Body of pancreas (tissue), 4 donors: Measurements from ENCODE around the gene TDP2. TPM values are rescaled to one million over a fixed set of nuclear protein-coding genes. Genes with fewer than 3 reads are reported as not detected.

ENCODE experiments used
- ATAC-seq: fragments of 150-250 bp; one replicate; pipeline ENCODE4 v1.9.1; 2016
- DNase-seq, 4 donors: peaks; one replicate each; pipeline ENCODE4 v3.0.0-alpha.2; 2019
- H3K27ac ChIP-seq, 4 donors: fragments of 200-600 bp; sonication (generic); 1 replicate in 3 of 4; 2 replicates in 1 of 4; pipeline versions ENCODE4 v1.5.1 to v1.6.1; 2016 to 2019; ENCODE audit warnings: mild to moderate bottlenecking in 1 of 4, mixed read lengths in 1 of 4, moderate library complexity in 1 of 4
- H3K27me3 ChIP-seq, 2 donors: fragments of 200-600 bp; sonication (generic); one replicate each; pipeline ENCODE4 v1.6.0; 2016; ENCODE audit warnings: mild to moderate bottlenecking in 1 of 2
- H3K36me3 ChIP-seq, 2 donors: fragments of 200-600 bp; sonication (generic); replicated peaks in 1 of 2; 2 replicates each; pipeline ENCODE4 v1.5.1; 2016; ENCODE audit warnings: low read depth in 2 of 2; ENCODE audit not compliant: insufficient read depth in 1 of 2
- H3K4me1 ChIP-seq: fragments of 200-600 bp; sonication (generic); one replicate; pipeline ENCODE4 v1.6.0; 2016
- H3K4me3 ChIP-seq, 2 donors: fragments of 200-600 bp; sonication (generic); 1 replicate in 1 of 2; 2 replicates in 1 of 2; pipeline ENCODE4 v1.5.1; 2016 to 2019
- H3K9me3 ChIP-seq, 3 donors: fragments of 200-600 bp; sonication (generic); 1 replicate in 2 of 3; 2 replicates in 1 of 3; pipeline ENCODE4 v1.5.1; 2016
- POLR2A ChIP-seq, 3 donors: fragments of 450-650 bp; IDR thresholded peaks; one replicate each; pipeline ENCODE4 v1.6.1; 2016; ENCODE audit warnings: antibody characterized with exemption in 3 of 3, mild to moderate bottlenecking in 2 of 3
- WGBS, 2 donors: methylation state at CpG; one replicate each; pipeline ENCODE4 v1.1.5; 2017; 5-methylcytosine and 5-hydroxymethylcytosine counted together
- intact Hi-C: fragments of 100-400 bp; cut with DNase I; formaldehyde crosslinking; loops from one replicate; pipeline ENCODE4 v1.15.1; 2023
- total RNA-seq, 2 donors: library from RNA; depleted of rRNA; stranded (reverse); fragments of >200 nt; gene quantifications; one replicate each; pipeline ENCODE4 v1.1.0, GENCODE V29; 2016
- TF ChIP-seq, protein P1 (sequence below), 7 experiments: fragments of 450-650 bp in 4 of 7; fragments of 200-600 bp in 3 of 7; sonication (generic) in 3 of 7; IDR thresholded peaks; one replicate each; pipeline ENCODE4 v1.5.1; 2016 to 2019; ENCODE audit warnings: antibody characterized with exemption in 7 of 7

The TDP2 gene
- total RNA-seq, 2 donors from 2014 or later = 21.0 to 25.1 TPM

DNA sequence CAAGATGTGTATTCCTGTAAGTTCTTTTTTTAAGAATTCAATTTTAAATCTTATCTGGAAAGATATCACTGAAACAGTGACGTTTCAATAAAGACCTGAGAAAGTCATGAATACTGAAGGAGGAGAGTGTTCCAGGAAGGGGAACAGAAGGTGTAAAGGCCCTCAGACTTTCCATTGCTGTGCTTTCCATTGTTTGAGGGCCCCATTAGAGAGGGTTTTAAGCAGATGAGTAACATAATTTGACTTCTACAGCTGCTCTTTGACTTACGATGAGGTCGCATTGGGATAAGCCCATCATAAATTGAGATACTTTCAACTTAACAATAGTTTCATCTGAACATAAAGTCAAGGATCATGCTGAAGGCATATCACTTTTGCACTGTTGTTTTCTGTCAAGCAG, 24.9 kb upstream of the TDP2 start:
- Histone ChIP-seq H3K4me1 (no peaks in the 10 kb centered on the region), H3K36me3 (peaks cover 0 to 2% of the 10 kb centered on the region in 2 donors), H3K27ac (no peak overlapping the region), H3K27me3 (no peaks in the 10 kb centered on the region), H3K9me3 (no peaks in the 10 kb centered on the region), H3K4me3 (no peak overlapping the region)
- TF ChIP-seq, protein P1, sequence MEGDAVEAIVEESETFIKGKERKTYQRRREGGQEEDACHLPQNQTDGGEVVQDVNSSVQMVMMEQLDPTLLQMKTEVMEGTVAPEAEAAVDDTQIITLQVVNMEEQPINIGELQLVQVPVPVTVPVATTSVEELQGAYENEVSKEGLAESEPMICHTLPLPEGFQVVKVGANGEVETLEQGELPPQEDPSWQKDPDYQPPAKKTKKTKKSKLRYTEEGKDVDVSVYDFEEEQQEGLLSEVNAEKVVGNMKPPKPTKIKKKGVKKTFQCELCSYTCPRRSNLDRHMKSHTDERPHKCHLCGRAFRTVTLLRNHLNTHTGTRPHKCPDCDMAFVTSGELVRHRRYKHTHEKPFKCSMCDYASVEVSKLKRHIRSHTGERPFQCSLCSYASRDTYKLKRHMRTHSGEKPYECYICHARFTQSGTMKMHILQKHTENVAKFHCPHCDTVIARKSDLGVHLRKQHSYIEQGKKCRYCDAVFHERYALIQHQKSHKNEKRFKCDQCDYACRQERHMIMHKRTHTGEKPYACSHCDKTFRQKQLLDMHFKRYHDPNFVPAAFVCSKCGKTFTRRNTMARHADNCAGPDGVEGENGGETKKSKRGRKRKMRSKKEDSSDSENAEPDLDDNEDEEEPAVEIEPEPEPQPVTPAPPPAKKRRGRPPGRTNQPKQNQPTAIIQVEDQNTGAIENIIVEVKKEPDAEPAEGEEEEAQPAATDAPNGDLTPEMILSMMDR (IDR thresholded peaks at IDR 0.05) = no peak
- TF ChIP-seq POLR2A (IDR thresholded peaks at IDR 0.05) = no peak
- ATAC-seq = no peak
- 76 to 81% methylated on average over 3 of the region's 3 CpGs for WGBS, 2 donors
- intact Hi-C loops = loop anchor here (5.0 kb wide), 1 partner anchor 104 kb away; no protein-coding TSS in a partner anchor
- DNase-seq = no peak

DNA sequence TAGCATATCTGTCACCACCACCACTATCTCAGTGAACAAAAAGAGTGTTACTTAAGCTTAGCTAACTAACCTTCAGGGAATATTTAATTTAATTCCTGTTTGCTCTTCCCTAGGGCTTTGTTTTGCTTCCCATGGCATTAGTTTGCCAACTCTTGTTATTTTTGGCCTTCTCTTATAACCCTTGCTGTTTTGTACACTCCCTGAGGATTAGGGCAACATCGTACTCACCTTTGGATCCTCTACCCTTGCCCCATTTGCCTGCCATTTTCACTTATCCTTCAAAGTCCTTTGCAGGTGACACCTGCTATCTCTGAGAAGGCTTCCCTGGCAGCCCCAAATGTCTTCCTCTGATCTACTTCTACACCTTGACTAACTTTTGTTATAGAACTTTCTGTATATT, 23.9 kb upstream of the TDP2 start:
- intact Hi-C loops = loop anchor here (5.0 kb wide), 1 partner anchor 103 kb away; no protein-coding TSS in a partner anchor
- Histone ChIP-seq H3K27ac (no peak overlapping the region), H3K36me3 (peaks cover 0 to 2% of the 10 kb centered on the region in 2 donors), H3K4me1 (no peaks in the 10 kb centered on the region), H3K4me3 (no peak overlapping the region), H3K27me3 (no peaks in the 10 kb centered on the region), H3K9me3 (no peaks in the 10 kb centered on the region)
- no peak for TF ChIP-seq POLR2A (IDR thresholded peaks at IDR 0.05)
- TF ChIP-seq, protein P1 (IDR thresholded peaks at IDR 0.05) = no peak
- no peak for ATAC-seq
- no peak for DNase-seq
- 21 to 43% methylated on average over 1 of the region's 1 CpG for WGBS, 2 donors

DNA sequence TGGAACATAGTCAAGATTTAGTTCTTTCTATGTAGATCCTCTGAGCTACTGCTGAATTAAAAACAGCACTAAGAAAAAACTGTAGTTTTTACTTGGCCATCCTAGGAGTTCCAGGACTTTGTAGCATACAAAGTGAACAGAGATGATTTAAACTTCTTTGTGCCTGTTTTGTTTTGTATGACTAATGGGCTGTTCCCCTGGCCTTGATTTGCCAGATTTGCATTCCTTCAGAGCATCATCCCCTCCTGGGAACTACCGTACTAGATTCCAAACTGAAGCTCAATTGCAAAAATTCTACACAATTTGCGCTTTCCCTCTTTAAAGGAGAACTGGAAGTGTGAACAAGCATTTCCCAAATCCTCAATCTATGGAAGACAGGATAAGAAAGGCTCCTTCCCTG, 23.3 kb upstream of the TDP2 start:
- peaks cover 0 to 2% of the 10 kb centered on the region in 2 donors for H3K36me3 ChIP-seq
- TF ChIP-seq POLR2A (IDR thresholded peaks at IDR 0.05) = no peak
- TF ChIP-seq, protein P1 (IDR thresholded peaks at IDR 0.05) = no peak
- no peak overlapping the region for H3K4me3 ChIP-seq
- no peak overlapping the region for H3K27ac ChIP-seq
- H3K27me3 ChIP-seq = no peaks in the 10 kb centered on the region
- intact Hi-C loops = loop anchor here (5.0 kb wide), 1 partner anchor 103 kb away; no protein-coding TSS in a partner anchor
- no peak for DNase-seq
- no peak for ATAC-seq
- 83 to 87% methylated on average over 2 of the region's 2 CpGs for WGBS, 2 donors
- no peaks in the 10 kb centered on the region for H3K9me3 ChIP-seq
- H3K4me1 ChIP-seq = no peaks in the 10 kb centered on the region

DNA sequence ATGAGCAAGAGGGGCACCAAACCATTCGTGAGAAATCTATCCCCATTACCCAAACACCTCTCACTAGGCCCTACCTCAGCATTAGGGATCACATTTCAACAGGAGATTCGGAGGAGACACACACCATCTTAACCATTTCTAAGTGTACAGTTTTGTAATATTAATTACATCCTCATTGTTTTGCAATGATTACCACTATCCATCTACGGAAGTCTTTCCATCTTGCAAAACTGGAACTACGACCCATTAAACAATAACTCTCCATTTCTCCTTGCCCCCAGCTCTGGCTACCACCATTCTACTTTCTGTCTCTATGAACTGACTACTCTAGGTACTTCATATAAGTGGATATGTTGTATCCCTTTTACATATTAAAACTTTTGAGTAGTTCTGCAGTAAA, 20.2 kb upstream of the TDP2 start:
- Histone ChIP-seq H3K4me1 (no peaks in the 10 kb centered on the region), H3K27ac (no peak overlapping the region), H3K9me3 (no peaks in the 10 kb centered on the region), H3K4me3 (no peak overlapping the region), H3K36me3 (peaks cover 0 to 2% of the 10 kb centered on the region in 2 donors), H3K27me3 (no peaks in the 10 kb centered on the region)
- ATAC-seq (no peak), DNase-seq (no peak)
- TF ChIP-seq, protein P1 (IDR thresholded peaks at IDR 0.05) = no peak
- no peak for TF ChIP-seq POLR2A (IDR thresholded peaks at IDR 0.05)
- intact Hi-C loops = no loop called here
- 73 to 86% methylated on average over 4 of the region's 4 CpGs for WGBS, 2 donors

DNA sequence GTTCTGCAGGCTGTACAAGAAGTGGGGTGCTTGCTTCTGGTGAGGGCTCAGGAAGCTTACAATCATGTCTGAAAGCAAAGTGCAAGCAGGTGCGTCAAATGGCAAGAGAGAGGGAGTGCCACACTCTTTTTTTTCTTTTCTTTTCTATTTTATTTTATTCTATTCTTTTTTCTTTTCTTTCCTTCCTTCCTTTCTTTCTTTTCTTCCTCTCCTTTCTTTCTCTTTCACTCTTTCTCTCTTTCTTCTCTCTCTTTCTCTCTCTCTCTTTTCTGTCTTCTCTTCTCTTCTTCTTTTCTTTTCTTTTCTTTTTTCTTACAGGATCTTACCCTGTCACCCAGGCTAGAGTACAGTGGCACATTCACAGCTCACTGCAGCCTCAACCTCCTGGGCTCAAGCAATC, 19.7 kb upstream of the TDP2 start:
- Histone ChIP-seq H3K36me3 (peaks cover 0 to 2% of the 10 kb centered on the region in 2 donors), H3K4me3 (no peak overlapping the region), H3K27me3 (no peaks in the 10 kb centered on the region), H3K27ac (no peak overlapping the region), H3K4me1 (no peaks in the 10 kb centered on the region), H3K9me3 (no peaks in the 10 kb centered on the region)
- intact Hi-C loops = no loop called here
- 95% methylated on average over 1 of the region's 1 CpG for WGBS, 2 donors
- no peak for ATAC-seq
- TF ChIP-seq, protein P1 (IDR thresholded peaks at IDR 0.05) = no peak
- no peak for DNase-seq
